Osteoblast (primary cell): ENCODE results near the gene ELK1. TPM values are rescaled to one million over a fixed set of nuclear protein-coding genes. Genes with fewer than 3 reads are reported as not detected.

Source experiments
- DNase-seq: peaks from one replicate; pipeline ENCODE4 v3.0.0; 2011; ENCODE audit warnings: low spot score, mixed read lengths; ENCODE audit not compliant: insufficient read length; ENCODE audit errors: missing footprints
- H2AFZ ChIP-seq: 2 replicates; pipeline ENCODE4 v1.6.0; 2011; ENCODE audit warnings: mild to moderate bottlenecking, low read length
- H3K27ac ChIP-seq: 2 replicates; pipeline ENCODE4 v1.5.1; 2011; ENCODE audit warnings: mild to moderate bottlenecking, low read depth, low read length, moderate library complexity
- H3K27me3 ChIP-seq: 2 replicates; pipeline ENCODE4 v1.6.0; 2012; ENCODE audit warnings: mild to moderate bottlenecking, control low read depth, inconsistent platforms, low read length, moderate library complexity; ENCODE audit not compliant: insufficient read depth
- H3K36me3 ChIP-seq: 2 replicates; pipeline ENCODE4 v1.5.1; 2011; ENCODE audit warnings: mild to moderate bottlenecking, low read length, control low read depth, moderate library complexity; ENCODE audit not compliant: insufficient read depth
- H3K4me1 ChIP-seq: 2 replicates; pipeline ENCODE4 v1.5.1; 2011; ENCODE audit warnings: mild to moderate bottlenecking, low read length, control low read depth, moderate library complexity; ENCODE audit not compliant: insufficient read depth
- H3K4me2 ChIP-seq: 2 replicates; pipeline ENCODE4 v1.6.0; 2011; ENCODE audit warnings: mild to moderate bottlenecking, low read length; ENCODE audit not compliant: insufficient read depth
- H3K4me3 ChIP-seq: fragments of 200-600 bp; sonication (generic); 3 replicates; pipeline ENCODE4 v1.5.1; 2012; ENCODE audit warnings: mild to moderate bottlenecking, low read length, inconsistent platforms; ENCODE audit not compliant: insufficient read depth
- H3K79me2 ChIP-seq: 2 replicates; pipeline ENCODE4 v1.6.0; 2012; ENCODE audit warnings: mild to moderate bottlenecking, low read length, control low read depth, inconsistent platforms; ENCODE audit not compliant: insufficient read depth
- H3K9me3 ChIP-seq: 2 replicates; pipeline ENCODE4 v1.5.1; 2011; ENCODE audit warnings: low read depth, low read length, control low read depth
- H4K20me1 ChIP-seq: 2 replicates; pipeline ENCODE4 v1.6.0; 2012; ENCODE audit warnings: mild to moderate bottlenecking, low read length, control low read depth; ENCODE audit not compliant: insufficient read depth
- total RNA-seq: library from RNA; depleted of rRNA; stranded (reverse); fragments of >200 nt; gene quantifications from 2 replicates; pipeline ENCODE4 v1.2.3, GENCODE V29; 2012
- TF ChIP-seq, protein P1 (sequence below): IDR thresholded peaks from 2 replicates; pipeline ENCODE4 v1.5.1; 2011; ENCODE audit warnings: mild to moderate bottlenecking, low read depth, low read length, moderate library complexity; ENCODE audit errors: extremely low read depth

Gene ELK1
- total RNA-seq, 1 donor = 37.6 TPM

DNA sequence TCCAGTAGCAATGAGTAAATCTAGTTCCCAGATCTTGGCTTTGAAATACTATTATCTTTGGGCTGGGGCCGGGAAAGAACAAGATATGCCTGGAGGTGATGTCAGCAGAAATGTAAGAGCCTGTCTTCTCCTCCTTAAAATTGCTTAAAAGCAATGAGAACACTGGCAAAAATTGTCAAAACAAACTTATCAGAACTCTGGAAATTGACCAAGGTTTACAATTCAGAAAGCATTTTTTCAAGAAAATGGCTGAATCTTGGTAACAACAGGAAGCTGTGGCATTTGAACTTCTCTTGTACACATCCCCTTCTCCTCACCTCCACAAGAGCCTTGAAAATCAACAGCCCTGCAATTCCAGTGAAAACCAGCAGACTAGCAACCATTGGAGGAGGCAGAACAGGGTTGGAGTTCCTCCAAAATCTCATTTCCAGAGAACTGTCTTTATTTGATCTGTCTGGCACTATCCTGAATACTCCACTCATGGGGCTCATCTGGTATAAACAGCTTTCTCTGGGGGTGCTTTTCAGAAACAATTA lies 54.6 kb downstream of the ELK1 start:
- Histone ChIP-seq H3K4me1 (peaks cover 12% of the 10 kb centered on the region), H3K4me2 (peak overlapping the region; percentile 62), H3K9me3 (no peaks in the 10 kb centered on the region), H4K20me1 (no peaks in the 10 kb centered on the region), H3K4me3 (no peak overlapping the region), H2AFZ (peak overlapping the region; percentile 74), H3K27me3 (no peaks in the 10 kb centered on the region), H3K79me2 (no peaks in the 10 kb centered on the region), H3K27ac (peak overlapping the region; percentile 94), H3K36me3 (no peaks in the 10 kb centered on the region)
- TF ChIP-seq, protein P1, sequence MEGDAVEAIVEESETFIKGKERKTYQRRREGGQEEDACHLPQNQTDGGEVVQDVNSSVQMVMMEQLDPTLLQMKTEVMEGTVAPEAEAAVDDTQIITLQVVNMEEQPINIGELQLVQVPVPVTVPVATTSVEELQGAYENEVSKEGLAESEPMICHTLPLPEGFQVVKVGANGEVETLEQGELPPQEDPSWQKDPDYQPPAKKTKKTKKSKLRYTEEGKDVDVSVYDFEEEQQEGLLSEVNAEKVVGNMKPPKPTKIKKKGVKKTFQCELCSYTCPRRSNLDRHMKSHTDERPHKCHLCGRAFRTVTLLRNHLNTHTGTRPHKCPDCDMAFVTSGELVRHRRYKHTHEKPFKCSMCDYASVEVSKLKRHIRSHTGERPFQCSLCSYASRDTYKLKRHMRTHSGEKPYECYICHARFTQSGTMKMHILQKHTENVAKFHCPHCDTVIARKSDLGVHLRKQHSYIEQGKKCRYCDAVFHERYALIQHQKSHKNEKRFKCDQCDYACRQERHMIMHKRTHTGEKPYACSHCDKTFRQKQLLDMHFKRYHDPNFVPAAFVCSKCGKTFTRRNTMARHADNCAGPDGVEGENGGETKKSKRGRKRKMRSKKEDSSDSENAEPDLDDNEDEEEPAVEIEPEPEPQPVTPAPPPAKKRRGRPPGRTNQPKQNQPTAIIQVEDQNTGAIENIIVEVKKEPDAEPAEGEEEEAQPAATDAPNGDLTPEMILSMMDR = no peak
- no peak for DNase-seq

DNA sequence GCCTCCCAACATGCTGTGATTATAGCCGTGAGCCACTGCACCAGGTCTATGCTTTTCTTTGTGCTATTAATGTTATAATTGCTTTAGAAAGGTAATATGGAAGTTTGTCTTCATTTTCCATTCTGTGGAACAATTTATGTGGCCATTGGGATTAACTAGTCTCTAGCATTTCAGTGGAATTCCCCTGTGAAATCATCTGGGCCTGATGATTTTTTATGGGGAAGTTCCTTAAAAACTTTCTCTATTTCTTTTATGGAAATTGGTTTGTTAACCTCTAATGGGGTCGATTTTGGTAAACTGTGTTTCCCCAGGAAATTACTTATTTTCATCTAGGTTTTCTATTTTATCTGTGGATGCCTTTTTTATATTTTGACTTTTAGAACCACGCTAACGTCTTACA lies 56.8 kb downstream of the ELK1 start:
- H3K36me3 ChIP-seq = no peaks in the 10 kb centered on the region
- DNase-seq = no peak
- TF ChIP-seq, protein P1 = no peak
- no peaks in the 10 kb centered on the region for H4K20me1 ChIP-seq
- no peak overlapping the region for H3K4me2 ChIP-seq
- no peak overlapping the region for H3K4me3 ChIP-seq
- H3K4me1 ChIP-seq = peaks cover 12% of the 10 kb centered on the region
- no peaks in the 10 kb centered on the region for H3K79me2 ChIP-seq
- no peaks in the 10 kb centered on the region for H3K9me3 ChIP-seq
- H3K27ac ChIP-seq = no peak overlapping the region
- H2AFZ ChIP-seq = no peak overlapping the region
- H3K27me3 ChIP-seq = no peaks in the 10 kb centered on the region

DNA sequence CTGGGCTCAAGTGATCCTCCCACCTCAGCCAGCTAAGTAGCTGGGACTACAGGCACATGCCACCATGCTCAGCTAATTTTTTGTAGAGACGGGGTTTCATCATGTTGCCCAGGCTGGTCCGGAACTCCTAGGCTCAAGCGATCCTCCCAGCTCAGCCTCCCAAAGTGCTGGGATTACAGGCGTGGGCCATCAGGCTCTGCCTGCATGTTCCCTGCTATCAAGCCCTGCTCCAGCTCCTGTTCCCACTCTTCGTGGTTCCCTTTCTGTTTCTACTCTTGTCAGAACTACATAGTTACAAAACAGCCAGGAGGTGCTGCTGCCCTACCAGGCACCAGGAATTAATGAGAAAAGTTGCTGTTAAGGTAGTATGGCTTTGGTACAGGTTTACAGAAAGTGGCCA lies 59.4 kb downstream of the ELK1 start:
- H3K4me1 ChIP-seq = peaks cover 7% of the 10 kb centered on the region
- no peak overlapping the region for H2AFZ ChIP-seq
- peaks cover 7% of the 10 kb centered on the region for H4K20me1 ChIP-seq
- H3K27me3 ChIP-seq = no peaks in the 10 kb centered on the region
- no peak overlapping the region for H3K27ac ChIP-seq
- H3K4me2 ChIP-seq = no peak overlapping the region
- no peaks in the 10 kb centered on the region for H3K79me2 ChIP-seq
- TF ChIP-seq, protein P1 = no peak
- H3K4me3 ChIP-seq = no peak overlapping the region
- DNase-seq = no peak
- H3K9me3 ChIP-seq = no peaks in the 10 kb centered on the region
- H3K36me3 ChIP-seq = peaks cover 7% of the 10 kb centered on the region

DNA sequence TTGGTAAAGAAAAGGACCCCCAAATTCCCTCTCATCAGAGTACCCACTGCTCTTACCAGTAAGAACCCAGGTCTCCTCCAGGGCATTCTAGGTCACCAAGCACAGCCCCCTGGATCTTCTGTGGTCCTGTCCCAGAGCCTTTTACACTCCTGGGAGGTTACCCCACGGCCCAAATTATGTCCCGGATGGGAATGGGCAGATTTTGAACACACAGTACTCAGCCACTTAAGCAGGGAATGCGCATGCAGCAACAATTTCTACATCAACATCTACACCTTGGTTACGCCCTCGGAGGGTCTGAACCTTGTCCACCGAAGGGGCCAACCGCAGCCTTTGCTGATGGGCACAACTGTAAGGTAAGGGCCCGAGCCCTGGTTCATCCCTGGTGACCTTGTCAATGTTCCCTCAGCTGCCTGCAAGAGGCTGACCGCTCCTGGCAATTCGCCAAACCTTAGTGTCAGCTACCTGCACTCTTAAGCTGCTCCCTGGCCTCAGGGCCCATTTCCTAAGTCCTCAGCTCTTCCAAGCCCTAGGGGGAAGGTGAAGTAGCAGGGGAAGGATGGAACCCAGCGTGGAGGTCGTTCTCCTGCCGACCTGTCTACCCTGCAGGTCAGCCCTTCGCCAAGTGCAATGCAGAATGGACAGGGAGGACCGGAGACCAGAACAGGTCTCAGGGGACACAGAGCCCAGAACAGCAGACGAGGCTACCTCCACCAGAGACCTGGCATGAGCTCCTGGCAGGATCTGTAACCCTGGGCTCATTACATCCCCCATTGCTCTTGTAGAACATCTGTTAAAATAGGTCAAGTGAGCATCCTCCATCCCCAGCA lies 62.2 kb downstream of the ELK1 start:
- no peak for DNase-seq
- Histone ChIP-seq H3K4me1 (peaks cover 20% of the 10 kb centered on the region), H3K36me3 (peaks cover 19% of the 10 kb centered on the region), H3K27ac (no peak overlapping the region), H3K4me2 (no peak overlapping the region), H3K9me3 (no peaks in the 10 kb centered on the region), H4K20me1 (peaks cover 30% of the 10 kb centered on the region), H3K79me2 (peaks cover 10% of the 10 kb centered on the region), H3K4me3 (no peak overlapping the region), H3K27me3 (no peaks in the 10 kb centered on the region), H2AFZ (no peak overlapping the region)
- TF ChIP-seq, protein P1 = no peak
